HTERT RPE-1 (cell line): ENCODE results near the gene CD33.
"Not testable (repeated sequence)": the region's sequence is repeated elsewhere in the genome, so short reads cannot be mapped to it uniquely, and the experiment has no call there.

Experiments
- in situ Hi-C: fragments of 300-500 bp; cut with MboI; formaldehyde crosslinking; loops from 4 replicates; pipeline ENCODE4 v1.14.3; 2020; ENCODE audit warnings: low sequenced_read_pairs

The CD33 gene

GRCh38 chr19:51210191-51210784 is 14.6 kb upstream of the CD33 start:
- in situ Hi-C loops: no loop called here

GRCh38 chr19:51210874-51211361 is 14.0 kb upstream of the CD33 start:
- in situ Hi-C loops: not testable (repeated sequence)

GRCh38 chr19:51211833-51212232 is 13.0 kb upstream of the CD33 start:
- in situ Hi-C loops: no loop called here

- in situ Hi-C loops: no loop called here
These were observed 5.6 kb upstream of the CD33 start for GRCh38 chr19:51219307-51219706.

GRCh38 chr19:51219971-51220370 is 4.9 kb upstream of the CD33 start:
- in situ Hi-C loops: no loop called here

GRCh38 chr19:51220996-51221395 is 3.9 kb upstream of the CD33 start:
- in situ Hi-C loops: no loop called here

GRCh38 chr19:51224163-51224641 is 678 bp upstream of the CD33 start:
- in situ Hi-C loops: no loop called here

- in situ Hi-C loops: no loop called here
These were observed 1.2 kb downstream of the CD33 start for GRCh38 chr19:51226067-51226466.

- in situ Hi-C loops: no loop called here
These were observed 2.4 kb downstream of the CD33 start for GRCh38 chr19:51227326-51227725.

GRCh38 chr19:51227966-51228365 is 3.1 kb downstream of the CD33 start:
- in situ Hi-C loops: no loop called here

GRCh38 chr19:51240866-51241265 is 16.0 kb downstream of the CD33 start:
- in situ Hi-C loops: no loop called here

- in situ Hi-C loops: no loop called here
These were observed 18.2 kb downstream of the CD33 start for GRCh38 chr19:51242881-51243630.

GRCh38 chr19:51246164-51246552 is 21.3 kb downstream of the CD33 start:
- in situ Hi-C loops: no loop called here

GRCh38 chr19:51247972-51248590 is 23.2 kb downstream of the CD33 start:
- in situ Hi-C loops: no loop called here

GRCh38 chr19:51250786-51251467 is 26.0 kb downstream of the CD33 start, which contains the start of gene SIGLECL1:
TSS of gene SIGLECL1 (plus strand) at chr19:51251080. CDS start at chr19:51264073, 12,993 bp downstream.
- in situ Hi-C loops: no loop called here

GRCh38 chr19:51251468-51251820 is 26.6 kb downstream of the CD33 start:
- in situ Hi-C loops: no loop called here

- in situ Hi-C loops: no loop called here
These were observed 27.6 kb downstream of the CD33 start for GRCh38 chr19:51252306-51253079.

- in situ Hi-C loops: no loop called here
These were observed 28.4 kb downstream of the CD33 start for GRCh38 chr19:51253088-51253806.

GRCh38 chr19:51256155-51256625 is 31.3 kb downstream of the CD33 start:
- in situ Hi-C loops: no loop called here

- in situ Hi-C loops: no loop called here
These were observed 32.6 kb downstream of the CD33 start for GRCh38 chr19:51257471-51257870.
